ENCODE data around the gene SFSWAP. TPM values are rescaled to one million over a fixed set of nuclear protein-coding genes. Genes with fewer than 3 reads are reported as not detected.

SFSWAP gene
- total RNA-seq, 1 experiment from 2014 or later = 76.3 TPM

DNA sequence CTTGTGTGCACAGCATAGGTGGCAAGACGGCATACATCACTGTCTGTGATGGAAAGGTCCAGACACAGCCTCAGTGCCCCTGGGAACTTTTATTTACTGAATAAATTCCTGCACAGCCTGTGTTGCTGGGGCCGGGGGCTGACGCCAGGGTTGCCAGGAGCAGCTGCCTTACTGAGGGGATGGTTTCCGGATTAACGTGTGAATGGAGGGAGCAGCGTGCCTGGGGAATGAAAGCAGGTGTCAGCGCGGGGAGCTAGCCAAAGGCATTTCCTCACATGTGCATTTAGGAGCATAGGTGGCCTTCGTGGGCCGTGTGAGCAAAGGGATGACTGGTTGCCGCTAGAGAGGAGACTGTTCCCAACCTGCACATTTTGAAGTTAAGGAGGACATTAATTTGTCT lies 41.6 kb downstream of the SFSWAP start (continued):
- TF ChIP-seq ZNF281 (CRISPR knock-in tag; IDR thresholded peaks at IDR 0.05) = 0 out of 2 replicates have a peak, but pooled peaks have one; percentile 64
- TF ChIP-seq, protein P1, sequence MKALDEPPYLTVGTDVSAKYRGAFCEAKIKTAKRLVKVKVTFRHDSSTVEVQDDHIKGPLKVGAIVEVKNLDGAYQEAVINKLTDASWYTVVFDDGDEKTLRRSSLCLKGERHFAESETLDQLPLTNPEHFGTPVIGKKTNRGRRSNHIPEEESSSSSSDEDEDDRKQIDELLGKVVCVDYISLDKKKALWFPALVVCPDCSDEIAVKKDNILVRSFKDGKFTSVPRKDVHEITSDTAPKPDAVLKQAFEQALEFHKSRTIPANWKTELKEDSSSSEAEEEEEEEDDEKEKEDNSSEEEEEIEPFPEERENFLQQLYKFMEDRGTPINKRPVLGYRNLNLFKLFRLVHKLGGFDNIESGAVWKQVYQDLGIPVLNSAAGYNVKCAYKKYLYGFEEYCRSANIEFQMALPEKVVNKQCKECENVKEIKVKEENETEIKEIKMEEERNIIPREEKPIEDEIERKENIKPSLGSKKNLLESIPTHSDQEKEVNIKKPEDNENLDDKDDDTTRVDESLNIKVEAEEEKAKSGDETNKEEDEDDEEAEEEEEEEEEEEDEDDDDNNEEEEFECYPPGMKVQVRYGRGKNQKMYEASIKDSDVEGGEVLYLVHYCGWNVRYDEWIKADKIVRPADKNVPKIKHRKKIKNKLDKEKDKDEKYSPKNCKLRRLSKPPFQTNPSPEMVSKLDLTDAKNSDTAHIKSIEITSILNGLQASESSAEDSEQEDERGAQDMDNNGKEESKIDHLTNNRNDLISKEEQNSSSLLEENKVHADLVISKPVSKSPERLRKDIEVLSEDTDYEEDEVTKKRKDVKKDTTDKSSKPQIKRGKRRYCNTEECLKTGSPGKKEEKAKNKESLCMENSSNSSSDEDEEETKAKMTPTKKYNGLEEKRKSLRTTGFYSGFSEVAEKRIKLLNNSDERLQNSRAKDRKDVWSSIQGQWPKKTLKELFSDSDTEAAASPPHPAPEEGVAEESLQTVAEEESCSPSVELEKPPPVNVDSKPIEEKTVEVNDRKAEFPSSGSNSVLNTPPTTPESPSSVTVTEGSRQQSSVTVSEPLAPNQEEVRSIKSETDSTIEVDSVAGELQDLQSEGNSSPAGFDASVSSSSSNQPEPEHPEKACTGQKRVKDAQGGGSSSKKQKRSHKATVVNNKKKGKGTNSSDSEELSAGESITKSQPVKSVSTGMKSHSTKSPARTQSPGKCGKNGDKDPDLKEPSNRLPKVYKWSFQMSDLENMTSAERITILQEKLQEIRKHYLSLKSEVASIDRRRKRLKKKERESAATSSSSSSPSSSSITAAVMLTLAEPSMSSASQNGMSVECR (CRISPR knock-in tag; IDR thresholded peaks at IDR 0.05; ENCODE audit: borderline replicate concordance) = no peak
- no peak for TF ChIP-seq ZNF138 (CRISPR knock-in tag; conservative IDR thresholded peaks at IDR 0.05)
- 0 out of 2 replicates have a peak, but pooled peaks have one; percentile 54 for TF ChIP-seq FOXP4 (CRISPR knock-in tag; IDR thresholded peaks at IDR 0.05)
- TF ChIP-seq TEAD4 (CRISPR knock-in tag; IDR thresholded peaks at IDR 0.05) = no peak
- TF ChIP-seq, protein P2, sequence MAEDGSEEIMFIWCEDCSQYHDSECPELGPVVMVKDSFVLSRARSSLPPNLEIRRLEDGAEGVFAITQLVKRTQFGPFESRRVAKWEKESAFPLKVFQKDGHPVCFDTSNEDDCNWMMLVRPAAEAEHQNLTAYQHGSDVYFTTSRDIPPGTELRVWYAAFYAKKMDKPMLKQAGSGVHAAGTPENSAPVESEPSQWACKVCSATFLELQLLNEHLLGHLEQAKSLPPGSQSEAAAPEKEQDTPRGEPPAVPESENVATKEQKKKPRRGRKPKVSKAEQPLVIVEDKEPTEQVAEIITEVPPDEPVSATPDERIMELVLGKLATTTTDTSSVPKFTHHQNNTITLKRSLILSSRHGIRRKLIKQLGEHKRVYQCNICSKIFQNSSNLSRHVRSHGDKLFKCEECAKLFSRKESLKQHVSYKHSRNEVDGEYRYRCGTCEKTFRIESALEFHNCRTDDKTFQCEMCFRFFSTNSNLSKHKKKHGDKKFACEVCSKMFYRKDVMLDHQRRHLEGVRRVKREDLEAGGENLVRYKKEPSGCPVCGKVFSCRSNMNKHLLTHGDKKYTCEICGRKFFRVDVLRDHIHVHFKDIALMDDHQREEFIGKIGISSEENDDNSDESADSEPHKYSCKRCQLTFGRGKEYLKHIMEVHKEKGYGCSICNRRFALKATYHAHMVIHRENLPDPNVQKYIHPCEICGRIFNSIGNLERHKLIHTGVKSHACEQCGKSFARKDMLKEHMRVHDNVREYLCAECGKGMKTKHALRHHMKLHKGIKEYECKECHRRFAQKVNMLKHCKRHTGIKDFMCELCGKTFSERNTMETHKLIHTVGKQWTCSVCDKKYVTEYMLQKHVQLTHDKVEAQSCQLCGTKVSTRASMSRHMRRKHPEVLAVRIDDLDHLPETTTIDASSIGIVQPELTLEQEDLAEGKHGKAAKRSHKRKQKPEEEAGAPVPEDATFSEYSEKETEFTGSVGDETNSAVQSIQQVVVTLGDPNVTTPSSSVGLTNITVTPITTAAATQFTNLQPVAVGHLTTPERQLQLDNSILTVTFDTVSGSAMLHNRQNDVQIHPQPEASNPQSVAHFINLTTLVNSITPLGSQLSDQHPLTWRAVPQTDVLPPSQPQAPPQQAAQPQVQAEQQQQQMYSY (CRISPR knock-in tag; IDR thresholded peaks at IDR 0.05) = no peak
- no peak for TF ChIP-seq ZNF232 (CRISPR knock-in tag; IDR thresholded peaks at IDR 0.05)
- no peak for TF ChIP-seq RORB (CRISPR knock-in tag; IDR thresholded peaks at IDR 0.05)
- TF ChIP-seq CREB1 (CRISPR knock-in tag; IDR thresholded peaks at IDR 0.05) = no peak
- TF ChIP-seq CDX4 (CRISPR knock-in tag; IDR thresholded peaks at IDR 0.05; ENCODE audit: borderline replicate concordance) = no peak
- no peak for TF ChIP-seq GRHL2 (CRISPR knock-in tag; IDR thresholded peaks at IDR 0.05; ENCODE audit: insufficient replicate concordance, severe bottlenecking)
- no peak for TF ChIP-seq JUN (CRISPR knock-in tag; IDR thresholded peaks at IDR 0.05)
- TF ChIP-seq SP1 (CRISPR knock-in tag; conservative IDR thresholded peaks at IDR 0.05) = no peak
- no peak for TF ChIP-seq ZNF263 (CRISPR knock-in tag; IDR thresholded peaks at IDR 0.05; ENCODE audit: low read depth)
- no peak for TF ChIP-seq FOXJ3 (CRISPR knock-in tag; IDR thresholded peaks at IDR 0.05; ENCODE audit: borderline replicate concordance)
- TF ChIP-seq, protein P3, sequence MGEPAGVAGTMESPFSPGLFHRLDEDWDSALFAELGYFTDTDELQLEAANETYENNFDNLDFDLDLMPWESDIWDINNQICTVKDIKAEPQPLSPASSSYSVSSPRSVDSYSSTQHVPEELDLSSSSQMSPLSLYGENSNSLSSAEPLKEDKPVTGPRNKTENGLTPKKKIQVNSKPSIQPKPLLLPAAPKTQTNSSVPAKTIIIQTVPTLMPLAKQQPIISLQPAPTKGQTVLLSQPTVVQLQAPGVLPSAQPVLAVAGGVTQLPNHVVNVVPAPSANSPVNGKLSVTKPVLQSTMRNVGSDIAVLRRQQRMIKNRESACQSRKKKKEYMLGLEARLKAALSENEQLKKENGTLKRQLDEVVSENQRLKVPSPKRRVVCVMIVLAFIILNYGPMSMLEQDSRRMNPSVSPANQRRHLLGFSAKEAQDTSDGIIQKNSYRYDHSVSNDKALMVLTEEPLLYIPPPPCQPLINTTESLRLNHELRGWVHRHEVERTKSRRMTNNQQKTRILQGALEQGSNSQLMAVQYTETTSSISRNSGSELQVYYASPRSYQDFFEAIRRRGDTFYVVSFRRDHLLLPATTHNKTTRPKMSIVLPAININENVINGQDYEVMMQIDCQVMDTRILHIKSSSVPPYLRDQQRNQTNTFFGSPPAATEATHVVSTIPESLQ (CRISPR knock-in tag; IDR thresholded peaks at IDR 0.05) = no peak
- no peak for TF ChIP-seq NFYB (CRISPR knock-in tag; conservative IDR thresholded peaks at IDR 0.05; ENCODE audit: low read depth)
- no peak for TF ChIP-seq IRF2 (CRISPR knock-in tag; IDR thresholded peaks at IDR 0.05; ENCODE audit: borderline replicate concordance, low read depth)
- TF ChIP-seq TP53 (CRISPR knock-in tag; IDR thresholded peaks at IDR 0.05) = 0 out of 2 replicates have a peak, but pooled peaks have one; percentile 55
- TF ChIP-seq PRRX2 (CRISPR knock-in tag; IDR thresholded peaks at IDR 0.05) = no peak
- no peak for TF ChIP-seq CBFB (CRISPR knock-in tag; IDR thresholded peaks at IDR 0.05; ENCODE audit: low read depth)
- no peak for TF ChIP-seq GTF2I (CRISPR knock-in tag; conservative IDR thresholded peaks at IDR 0.05)
- TF ChIP-seq, protein P4, sequence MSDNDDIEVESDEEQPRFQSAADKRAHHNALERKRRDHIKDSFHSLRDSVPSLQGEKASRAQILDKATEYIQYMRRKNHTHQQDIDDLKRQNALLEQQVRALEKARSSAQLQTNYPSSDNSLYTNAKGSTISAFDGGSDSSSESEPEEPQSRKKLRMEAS (CRISPR knock-in tag; IDR thresholded peaks at IDR 0.05) = peak; percentile 83; the same call in 1 of the 2 replicates
- TF ChIP-seq ZNF121 (CRISPR knock-in tag; IDR thresholded peaks at IDR 0.05) = no peak
